Activated CD8-positive, alpha-beta memory T cell treated with anti-CD3 and anti-CD28 coated beads for 1 hour (primary cell): ENCODE measurements around the gene CA10.

Experiments used
- DNase-seq, 2 donors: peaks; one replicate each; pipeline ENCODE4 v3.0.0-alpha.2; 2020; ENCODE audit warnings: low read depth in 1 of 2; ENCODE audit errors: extremely low read depth in 1 of 2

CA10 gene

DNA sequence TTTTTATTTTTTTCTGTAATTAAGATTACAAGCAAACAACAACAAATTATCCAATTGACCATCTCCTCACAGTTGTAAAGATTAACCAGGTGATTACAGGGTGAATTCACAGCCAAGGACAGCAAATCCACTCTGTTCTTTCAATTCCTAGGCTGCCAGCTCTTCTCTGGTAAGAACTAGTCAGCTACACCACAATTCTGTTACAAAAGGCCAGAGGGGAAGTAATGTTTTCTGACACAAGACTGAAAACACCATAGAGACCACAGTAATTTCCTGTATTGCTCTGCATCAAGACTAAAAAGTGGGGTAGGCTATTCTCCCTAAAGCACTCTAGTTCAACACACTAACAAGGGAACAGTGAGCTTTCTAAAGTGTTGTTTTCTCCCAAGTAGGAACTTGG is 10.6 kb downstream of the CA10 start:
- no peak for DNase-seq

DNA sequence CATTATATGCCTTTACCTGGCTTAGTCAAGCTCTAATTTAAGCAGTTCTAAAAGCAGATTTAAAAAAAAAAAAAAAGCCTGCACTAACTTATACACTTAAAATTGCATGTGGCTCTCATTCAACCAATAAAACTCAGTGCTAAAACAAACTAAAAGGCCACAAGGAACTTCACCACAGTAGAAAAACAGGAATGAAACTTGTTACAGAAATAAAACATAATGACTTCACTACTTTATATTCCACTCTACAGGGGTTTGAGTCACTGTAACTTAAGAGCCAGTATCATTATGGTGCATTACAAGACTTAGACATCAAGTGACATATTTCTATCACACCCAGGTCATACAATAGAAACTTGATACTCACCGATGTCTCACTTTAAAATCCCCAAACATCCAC is 11.1 kb downstream of the CA10 start:
- no peak for DNase-seq

DNA sequence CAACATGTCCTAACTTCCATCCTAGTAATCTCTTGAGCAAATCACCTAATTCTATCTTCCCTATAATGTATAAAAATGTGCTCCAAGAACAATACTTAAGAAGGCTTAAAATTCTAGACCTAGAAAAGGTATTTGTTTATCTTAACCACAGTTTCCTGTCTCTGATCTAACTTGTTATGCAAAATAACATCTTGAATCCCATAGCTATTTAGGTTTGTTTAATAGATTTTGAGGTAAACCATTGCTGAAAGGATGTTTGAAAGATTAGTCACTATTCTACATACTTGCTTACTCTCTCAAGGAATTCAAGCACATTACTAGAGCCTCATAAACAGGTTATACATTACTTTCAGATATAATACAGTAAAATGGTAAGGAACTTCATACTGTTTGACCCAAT is 13.0 kb downstream of the CA10 start:
- no peak for DNase-seq

DNA sequence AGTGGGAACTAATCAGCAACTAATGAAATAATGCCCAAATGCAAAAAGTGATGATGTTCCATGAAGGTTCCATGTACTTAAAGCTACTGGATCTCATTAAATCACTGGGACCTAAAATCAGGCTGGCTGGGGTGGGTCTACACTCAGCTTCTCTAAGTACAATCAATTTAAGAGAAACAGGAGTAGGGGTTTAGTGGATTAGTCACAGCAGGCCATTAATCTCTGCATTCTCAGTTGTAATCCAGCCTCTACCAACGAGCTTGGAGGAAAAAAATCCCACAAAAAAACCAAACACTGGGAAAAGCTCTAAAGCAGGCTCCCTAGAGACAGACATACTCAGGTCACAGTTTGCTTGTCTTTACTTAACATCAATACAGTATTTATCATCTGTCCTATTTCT is 15.0 kb downstream of the CA10 start:
- DNase-seq, result no peak

DNA sequence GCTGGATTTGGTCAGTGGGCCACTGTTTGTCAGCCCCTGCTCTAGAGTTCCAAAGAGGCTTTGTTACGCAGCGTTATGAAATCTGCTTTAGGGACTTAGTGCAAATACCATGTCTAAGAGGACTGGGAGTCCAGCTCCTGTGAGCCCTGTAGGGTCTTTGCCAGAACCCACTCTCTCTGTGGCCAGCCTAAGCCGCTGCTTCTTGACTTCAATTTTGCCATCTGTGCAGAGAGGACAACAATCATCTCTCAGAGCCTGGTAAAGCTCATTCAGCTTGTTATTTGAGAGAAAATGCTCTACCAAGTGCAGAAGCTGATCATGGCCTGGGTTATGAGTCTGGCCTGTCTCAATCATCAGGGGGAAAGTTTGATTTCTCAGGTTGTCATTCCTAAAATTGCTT is 17.9 kb downstream of the CA10 start:
- no peak for DNase-seq

DNA sequence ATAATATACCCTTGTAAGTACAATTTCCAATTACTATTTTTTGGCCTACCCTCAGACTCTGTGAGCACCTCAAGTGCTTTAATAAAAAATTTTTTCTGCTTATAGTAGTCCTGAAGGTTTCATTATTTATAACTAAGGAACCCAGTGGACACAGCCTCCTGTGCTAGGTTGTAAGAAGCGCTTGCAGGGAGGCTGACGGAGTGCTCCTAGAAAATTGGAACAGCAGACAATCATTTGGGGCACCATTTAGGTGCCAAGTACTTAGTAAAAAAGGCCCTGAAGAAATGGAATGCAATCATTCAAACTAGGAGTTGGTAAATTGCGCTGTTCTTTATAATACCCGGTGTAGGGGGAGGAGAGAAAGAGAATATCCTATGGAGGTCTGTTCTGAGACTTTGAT is 19.8 kb downstream of the CA10 start:
- no peak for DNase-seq

DNA sequence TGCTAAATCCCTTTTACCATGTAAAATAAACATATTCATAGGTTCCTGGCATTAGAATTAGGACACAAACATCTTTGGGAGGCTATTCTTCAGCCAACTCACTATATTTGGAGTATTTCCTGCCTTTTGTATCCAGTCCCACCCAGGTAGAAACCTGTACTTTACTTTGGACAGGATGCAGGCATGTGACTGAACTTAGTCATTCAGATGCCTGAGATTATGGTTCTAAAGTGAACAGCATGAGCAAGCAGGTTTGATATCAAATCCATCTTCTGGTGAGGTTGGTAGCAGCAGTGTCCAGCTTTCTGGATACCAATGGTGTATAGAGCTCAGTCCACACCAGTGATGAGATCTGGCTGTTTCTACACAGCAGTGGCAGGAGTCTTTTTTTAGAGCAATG is 20.2 kb downstream of the CA10 start:
- DNase-seq, result no peak

DNA sequence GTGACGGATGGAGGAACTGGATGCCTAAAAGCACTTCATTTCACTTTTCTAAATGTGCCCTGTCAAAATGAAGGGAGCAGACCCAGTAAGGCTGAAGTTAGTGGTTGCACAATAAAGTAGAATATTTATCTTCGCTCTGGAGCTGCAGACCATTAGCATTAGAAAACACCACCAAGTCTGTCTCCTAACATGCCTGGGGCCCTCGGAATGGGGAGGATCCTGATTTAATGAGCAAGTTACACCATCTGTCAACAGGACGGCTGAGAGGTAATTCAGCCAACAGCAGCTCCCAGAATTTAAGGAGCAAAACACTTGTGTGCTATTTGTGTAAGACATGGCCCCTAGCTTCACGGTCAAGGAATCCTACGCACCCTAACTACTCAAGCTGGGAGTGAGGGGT is 22.3 kb downstream of the CA10 start:
- DNase-seq, result no peak

DNA sequence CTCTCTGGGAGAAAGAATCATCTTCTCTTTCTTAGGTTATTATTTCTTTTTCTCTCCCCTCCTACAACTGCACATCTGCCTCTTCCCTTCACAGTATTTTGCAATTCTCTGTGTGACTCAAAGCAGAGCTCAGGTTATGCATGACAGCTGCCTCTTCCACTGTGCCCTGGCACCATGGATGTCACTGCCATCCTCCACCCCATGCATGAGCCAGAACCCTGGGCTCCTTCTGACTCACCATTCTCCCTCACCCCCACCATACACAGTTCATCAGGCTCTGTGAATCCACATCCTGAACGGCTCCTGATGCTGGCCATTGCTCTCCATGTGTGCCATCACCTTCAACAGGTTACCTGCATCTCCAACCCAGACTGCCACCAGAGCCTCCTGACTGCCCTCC is 23.9 kb downstream of the CA10 start:
- DNase-seq, result no peak

DNA sequence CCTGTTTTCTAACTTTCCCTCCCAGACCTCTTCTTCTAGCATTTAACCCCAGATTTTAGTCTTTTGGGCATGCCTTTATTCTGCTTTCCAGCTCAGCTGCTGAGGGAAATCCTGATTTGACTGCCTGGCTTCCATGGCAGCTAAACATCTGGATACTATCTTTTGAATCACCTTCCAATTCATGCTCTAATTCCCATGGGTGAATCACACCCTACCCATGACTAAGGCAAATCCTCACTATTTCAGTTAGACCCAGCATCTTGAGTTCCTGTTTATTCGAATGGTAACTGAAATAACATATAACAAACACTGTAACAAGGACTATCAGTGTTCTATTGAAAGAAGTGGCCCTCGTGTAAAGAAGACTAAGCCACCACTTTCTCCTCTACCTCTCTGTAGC is 29.8 kb downstream of the CA10 start:
- DNase-seq, result no peak

DNA sequence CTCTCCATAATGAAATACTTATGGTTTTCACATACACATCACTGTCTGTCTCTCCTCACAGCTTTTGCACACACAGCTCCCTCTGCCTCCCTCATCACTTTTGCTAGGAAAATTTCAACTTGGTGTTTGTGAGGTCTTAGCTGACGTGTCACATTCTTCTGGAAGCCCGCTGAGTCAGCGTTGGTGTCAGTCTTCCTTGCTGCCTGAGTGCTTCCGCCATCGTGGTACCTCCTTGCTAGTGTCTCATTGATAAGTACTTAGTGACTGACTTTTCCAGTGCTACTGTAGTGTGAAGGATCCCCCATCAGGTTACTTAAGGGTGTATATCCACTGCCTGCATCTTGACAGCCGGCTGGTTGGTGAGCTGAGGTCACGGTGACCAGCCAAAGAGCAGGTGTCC is 33.5 kb downstream of the CA10 start:
- DNase-seq, result no peak

DNA sequence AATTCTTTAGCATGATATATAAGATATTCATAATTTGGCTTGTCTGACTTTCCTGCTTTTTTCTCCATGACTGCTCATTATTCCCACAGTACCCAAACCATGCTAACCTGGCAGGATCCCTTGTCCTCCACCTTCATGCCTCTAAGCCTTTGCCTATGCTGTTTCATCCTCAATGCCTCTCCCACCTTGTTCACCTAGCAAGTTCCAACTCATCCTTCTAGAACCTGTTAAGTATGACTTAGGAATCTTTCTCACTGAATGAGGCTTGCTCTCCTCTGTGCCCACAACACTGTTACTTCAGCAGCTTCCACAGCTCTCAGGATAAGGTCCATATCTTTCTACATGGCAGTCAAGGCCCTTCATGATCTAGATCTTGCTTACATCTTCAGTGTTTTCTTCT is 34.0 kb downstream of the CA10 start:
- DNase-seq, result no peak

DNA sequence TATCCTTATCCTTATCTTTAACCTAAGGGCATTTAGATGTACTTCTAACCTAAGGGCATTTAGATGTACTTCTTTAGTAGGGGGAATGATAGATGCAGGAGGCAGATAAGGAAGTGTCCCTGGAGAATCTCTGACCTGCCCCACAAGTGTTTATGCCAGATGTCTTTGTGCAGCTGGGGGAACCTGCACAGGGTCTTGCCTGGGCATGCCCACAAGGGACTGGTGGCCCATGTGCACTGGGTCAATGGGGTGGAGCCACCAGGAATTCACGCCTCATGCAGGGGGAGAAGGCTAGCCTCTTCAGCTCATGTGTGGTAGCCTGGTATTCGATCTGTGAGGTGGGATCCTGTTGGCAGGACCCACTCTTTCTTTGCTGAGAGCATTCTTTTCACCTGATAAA is 38.0 kb downstream of the CA10 start:
- DNase-seq, result no peak

DNA sequence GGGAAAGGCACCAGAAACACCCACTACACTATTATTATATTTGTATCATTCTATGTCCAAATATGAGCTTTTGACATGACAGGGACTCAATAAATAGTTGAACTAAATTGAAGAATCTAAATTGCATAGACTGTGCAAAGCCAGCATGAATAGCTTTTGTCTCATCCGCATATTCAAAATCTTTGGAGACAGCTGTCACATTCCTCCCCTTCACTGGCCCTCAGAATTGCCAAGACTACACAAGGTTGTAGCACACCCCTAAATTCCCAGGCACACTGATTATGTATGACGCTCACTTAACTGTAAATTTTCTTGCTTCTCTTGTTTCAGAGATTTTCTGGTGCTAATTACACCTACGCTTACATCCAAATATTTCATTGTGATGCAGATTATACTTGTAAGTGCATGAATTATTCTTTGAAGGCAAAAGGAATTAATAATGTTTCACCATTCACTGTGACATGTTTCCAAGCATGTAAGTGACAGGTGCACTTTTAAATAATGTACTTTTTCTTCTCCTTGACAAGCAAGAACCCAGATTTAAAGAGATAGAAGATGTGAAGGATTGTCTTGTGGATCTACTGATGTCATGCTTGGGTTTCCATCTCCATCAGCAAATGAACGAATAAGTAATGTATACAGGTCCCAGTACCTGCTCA is 47.5 kb downstream of the CA10 start:
- DNase-seq, result no peak

DNA sequence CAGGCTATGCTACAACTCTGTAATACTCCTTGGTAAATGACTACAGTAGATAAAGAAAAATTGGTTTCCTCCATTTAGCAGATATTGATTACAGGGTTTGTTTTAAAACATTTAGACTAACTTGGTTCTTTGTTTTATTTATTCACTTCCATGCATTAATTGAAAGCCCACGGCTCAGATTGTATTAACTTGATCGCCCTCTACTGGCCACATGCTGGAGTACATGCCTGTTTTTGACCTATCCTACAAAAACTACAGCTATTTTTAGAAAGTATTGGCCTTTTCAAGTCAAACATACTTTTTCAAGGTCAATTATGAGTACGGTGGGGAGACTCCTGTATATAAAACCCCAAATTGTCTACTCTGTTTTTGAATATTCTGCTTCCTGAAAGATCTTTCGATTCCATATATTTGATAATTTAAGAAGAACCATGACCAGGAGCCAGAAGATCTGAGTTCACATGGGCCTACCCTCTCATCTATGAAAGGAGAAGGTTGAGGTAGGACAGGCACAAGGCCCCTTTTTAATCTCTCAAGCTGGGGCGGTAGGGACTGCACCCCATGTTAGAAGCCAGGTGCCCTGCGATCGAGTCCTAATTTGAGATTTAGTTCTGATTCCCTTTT is 51.8 kb downstream of the CA10 start:
- peak in 1 of 2 donors; percentile 5 for DNase-seq

DNA sequence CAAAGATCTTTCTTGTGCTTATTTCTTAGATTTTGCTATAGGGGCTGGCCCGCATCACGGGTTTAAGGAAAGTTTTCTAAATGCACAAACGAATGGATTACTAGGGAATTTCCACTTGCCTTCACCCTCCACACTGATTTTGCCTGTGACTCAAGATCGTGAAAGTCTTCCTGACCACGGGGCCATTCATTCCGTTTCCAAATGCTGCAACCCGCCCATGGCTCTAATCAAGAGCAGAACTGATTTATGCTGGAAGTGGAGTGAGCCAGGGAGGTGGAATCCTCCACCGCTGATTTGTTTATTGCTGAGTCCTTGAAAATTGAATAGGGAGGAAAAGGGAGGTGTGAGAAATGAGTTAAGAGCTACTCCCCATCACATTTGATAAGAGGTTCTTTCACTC is 52.4 kb downstream of the CA10 start:
- no peak for DNase-seq

DNA sequence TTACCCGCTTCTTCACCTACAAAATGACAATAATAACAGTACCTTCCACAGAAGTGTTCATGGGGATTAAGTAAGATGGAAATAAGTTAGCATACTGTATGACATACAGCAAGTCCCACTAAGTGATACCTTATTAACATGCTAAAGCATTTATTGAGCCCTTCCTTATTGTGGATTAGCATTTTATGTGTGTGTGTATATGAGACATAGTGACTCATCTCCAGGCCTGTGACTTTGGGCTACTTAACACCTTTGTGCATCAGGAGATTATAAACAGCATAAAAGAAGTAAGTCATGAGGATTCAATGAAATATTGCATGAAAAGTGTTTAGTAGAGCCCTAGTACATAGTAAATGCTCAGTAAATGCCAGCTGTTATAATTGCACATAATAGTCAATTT is 52.9 kb downstream of the CA10 start:
- no peak for DNase-seq

DNA sequence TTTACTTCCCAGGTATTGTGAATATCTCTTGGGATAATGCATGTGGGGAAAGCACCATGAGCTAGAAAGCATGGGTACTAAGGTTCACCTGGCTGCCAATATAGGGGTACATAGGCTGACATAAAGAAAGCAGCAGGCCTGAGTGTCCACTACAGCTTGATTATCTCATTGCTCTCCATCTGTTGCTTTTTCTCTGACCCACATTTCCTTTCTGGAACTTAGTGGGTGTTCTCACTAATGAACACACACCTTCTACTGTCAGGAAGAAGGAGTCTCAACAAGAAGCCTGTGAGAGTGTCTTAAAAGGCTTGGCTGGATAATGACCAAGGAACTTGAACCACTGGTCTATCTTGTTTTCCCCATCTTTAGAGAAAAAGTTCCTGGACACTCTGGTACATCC is 62.5 kb downstream of the CA10 start:
- DNase-seq, result no peak

DNA sequence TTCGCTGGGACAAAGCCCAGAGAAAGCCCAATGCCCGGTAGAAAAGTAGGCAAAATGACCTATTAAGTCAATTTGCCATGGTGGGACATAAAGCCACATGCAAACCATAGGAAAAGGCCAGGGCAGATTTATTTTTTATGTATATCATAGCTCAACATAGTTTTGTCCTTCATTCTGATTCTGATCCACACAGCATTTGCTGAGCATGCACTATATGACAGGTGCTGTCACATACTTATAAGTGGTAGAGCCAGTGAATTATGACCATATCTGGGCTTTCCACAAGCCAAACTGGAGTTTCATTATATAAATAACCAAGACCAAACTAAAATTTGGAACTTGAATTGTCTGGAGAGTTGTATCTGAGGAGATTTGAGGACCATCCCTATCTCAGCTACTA is 74.3 kb downstream of the CA10 start:
- DNase-seq, result no peak

DNA sequence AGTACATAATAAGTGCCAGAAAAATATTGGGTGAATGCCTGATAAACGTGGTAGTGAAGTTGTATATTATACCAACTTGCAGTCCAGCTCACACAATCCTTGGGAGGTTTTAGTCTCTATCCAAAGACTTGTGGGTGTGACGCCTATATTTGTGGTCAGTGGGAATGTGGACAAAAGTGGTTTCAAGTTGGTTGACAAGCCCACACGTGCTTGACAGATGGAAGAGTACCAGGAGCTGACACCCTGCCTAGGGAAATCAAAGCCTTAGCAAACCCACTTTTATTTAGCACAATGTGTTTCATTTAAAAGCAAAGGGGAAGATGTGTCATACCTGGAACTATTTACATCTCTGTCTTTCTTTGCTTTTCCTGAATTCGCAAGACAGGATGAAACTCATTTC is 79.0 kb downstream of the CA10 start:
- no peak for DNase-seq

DNA sequence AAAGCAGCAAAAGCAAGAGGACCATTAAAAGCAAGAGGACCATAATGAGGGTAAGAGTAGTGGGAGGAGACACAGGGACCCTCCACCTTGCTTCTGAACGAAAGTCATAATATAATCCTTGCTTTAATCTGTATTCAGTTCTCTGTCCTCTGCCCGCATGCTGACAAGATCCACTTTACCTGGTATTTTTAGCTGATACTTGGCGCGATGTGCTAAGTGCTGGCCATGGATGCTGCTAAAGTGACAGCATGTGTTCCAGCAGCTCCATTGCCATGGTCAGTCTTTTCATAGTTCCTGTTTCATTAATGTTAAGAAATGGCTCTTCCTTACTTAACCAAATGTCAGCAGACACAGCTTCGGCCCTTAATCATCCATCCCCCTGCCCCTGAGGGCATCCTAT is 86.8 kb downstream of the CA10 start:
- DNase-seq, result no peak

DNA sequence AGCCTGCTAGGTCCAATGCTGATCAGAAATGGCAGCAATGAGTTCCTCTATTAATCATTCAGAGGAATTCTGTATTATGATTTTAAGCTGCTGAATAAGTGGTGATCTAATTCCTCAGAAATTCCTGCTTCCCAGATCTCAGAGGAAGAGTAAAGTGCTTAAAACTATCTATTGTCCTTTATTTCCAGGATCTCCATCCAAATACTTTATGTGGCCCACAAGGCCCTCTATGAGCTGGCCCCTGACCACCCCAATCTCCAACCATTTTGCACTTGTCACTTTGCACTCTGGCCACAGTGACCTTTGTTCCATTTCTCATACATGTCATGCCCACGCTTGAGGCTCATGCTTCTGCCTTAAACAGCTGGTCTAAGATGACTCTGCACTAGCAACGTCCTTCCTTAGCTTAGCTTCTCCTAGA is 93.7 kb downstream of the CA10 start:
- no peak for DNase-seq

DNA sequence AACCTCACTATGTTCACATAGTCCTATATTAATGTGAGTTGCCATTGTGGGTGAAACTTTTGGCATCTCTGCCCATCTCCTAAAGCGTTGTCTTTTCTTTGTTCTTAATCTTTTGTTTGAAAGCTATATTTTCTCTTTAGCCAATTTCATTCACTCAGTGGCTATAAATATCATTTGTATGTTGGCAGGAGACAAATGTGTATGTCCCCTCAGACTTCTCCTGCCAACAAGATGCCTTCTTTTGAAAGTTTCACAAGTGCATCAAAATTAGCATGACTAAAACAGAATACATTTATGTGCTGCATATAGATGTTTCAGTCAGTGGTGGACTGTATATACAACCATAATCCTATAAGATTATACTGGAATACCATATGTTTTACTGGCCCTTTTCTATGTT is 109.0 kb downstream of the CA10 start:
- no peak for DNase-seq
